Brain pericyte (primary cell): ENCODE results near the gene CCDC78.

ENCODE experiments used
- DNase-seq: peaks from one replicate; pipeline ENCODE4 v3.0.0-alpha.2; 2012; ENCODE audit warnings: low read depth, low spot score

The CCDC78 gene

DNA sequence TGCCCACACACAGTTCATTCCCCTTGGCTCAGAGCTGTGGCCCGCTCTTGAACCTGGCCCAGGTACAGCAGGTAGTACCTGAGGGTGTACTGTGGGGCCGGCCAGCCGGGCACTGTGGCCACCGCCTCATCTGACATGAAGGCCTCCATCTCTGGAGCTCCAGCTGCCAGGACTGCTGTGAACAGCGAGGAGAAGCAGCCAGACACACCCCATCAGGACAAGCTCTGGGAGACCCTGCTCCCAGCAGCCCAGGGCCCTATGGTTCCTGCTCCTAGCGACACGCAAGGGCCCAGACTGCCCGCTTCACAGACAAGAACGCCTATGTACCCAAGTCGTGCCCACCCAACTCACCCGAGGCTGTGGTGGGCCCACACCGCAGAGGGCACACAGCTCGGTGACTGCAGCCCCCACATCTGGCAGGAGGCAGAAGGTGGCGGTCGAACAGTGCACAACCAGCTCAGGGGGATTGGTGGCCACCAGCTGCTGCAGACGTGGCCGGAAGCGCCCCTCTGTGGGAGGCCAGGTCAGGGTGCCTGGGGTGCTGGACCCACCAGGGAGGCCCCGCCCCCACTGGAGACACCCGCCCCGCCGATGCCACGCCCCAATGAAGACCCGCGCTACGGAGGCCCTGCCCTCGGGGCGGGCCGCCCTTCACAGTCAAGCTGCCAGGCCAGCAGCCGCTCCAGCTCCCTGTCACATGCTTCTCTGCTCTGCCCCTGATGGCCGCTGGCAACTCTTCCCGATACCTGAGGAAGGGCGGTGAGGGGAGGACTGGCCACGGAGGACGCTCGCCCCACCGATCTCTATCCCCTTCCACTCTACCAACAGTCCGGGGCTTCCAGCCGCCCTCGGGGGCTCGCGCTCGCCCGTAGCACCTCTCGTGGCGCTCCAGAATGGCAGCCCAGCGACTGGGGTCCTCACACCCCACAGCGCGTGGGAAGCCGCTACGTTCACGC is 47.1 kb downstream of the CCDC78 start:
- no peak for DNase-seq

DNA sequence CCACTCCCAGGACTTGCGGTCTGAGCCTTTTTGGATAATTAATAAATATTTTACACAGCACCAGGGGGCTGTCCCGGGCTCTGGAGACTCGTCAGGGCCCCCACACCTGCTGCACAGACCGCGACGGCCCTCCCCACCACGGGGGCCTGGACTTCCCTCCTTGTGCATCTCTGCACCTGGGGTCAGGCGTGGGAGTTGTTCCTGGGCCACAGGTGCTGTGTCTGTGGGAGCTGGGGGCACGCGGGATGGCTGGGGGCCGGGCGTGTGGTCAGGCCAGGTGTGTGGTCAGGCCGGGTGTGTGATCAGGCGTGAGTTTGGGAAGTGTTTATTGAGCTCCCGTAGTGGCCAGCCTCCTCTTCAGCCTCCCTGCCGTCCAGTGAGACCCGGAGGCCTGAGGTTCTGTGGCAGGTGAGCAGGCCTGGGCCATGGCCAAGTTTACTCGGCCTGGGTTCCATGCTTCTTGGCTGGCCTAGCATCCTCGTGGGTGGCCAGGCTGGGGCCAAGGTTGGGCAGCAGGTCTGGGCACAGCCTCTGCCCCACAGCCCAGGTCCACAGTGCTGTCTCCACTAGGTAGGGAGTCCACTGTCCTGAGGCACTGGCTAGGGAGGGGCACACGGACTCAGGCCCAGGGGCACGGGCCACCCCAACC is 47.9 kb downstream of the CCDC78 start:
- no peak for DNase-seq

DNA sequence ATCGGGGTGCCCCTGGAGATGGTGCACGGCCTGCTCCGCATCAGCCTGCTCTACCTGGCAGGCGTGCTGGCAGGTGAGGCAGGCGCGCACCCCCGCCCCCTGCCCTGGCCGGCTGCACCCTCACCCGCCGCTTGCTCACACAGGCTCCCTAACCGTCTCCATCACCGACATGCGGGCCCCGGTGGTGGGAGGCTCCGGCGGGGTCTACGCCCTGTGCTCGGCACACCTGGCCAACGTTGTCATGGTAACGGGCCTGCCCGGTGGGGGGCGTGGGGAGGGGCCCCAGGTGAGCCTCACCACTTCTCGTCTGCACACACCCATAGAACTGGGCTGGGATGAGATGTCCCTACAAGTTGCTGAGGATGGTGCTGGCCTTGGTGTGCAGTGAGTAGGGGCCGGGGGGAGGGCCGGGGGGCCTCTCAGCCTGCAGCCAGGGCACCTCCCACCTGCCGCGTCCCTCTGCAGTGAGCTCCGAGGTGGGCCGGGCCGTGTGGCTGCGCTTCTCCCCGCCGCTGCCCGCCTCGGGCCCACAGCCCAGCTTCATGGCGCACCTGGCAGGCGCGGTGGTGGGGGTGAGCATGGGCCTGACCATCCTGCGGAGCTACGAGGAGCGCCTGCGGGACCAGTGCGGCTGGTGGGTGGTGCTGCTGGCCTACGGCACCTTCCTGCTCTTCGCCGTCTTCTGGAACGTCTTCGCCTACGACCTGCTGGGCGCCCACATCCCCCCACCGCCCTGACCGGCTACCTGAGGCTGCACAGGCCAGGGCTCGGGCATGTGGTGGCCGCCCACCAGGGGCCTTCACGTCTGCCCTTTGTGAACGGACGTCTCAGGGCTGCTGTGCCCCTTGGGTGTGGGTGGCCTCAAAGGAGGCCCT is 48.7 kb downstream of the CCDC78 start:
- DNase-seq: no peak

DNA sequence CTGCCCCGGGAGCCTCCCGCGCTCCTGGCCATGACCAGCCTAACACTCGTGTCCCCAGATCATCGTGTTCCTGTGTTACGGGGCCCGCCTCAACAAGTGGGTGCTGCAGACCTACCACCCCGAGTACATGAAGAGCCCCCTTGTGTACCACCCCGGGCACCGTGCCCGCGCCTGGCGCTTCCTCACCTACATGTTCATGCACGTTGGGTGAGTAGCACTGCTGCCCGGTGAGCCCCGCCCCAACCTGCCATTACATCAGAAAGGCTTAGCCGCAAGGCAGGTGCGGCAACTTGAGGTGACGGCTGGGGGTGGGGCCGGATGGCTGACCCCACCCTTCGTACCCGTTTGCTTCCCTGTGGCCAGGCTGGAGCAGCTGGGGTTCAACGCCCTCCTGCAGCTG is 49.3 kb downstream of the CCDC78 start:
- no peak for DNase-seq

DNA sequence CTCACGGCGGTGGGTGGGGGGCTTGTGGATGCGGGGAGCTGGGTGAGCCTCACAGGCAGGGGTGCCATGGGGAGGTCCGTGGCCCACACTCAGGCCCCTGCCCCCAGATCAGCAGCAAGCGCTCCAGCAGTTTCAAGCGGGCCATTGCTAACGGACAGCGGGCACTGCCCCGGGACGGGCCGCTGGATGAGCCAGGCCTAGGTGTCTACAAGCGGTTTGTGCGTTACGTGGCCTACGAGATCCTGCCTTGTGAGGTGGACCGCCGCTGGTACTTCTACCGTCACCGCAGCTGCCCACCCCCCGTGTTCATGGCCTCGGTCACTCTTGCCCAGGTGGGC is 49.7 kb downstream of the CCDC78 start:
- DNase-seq: no peak

DNA sequence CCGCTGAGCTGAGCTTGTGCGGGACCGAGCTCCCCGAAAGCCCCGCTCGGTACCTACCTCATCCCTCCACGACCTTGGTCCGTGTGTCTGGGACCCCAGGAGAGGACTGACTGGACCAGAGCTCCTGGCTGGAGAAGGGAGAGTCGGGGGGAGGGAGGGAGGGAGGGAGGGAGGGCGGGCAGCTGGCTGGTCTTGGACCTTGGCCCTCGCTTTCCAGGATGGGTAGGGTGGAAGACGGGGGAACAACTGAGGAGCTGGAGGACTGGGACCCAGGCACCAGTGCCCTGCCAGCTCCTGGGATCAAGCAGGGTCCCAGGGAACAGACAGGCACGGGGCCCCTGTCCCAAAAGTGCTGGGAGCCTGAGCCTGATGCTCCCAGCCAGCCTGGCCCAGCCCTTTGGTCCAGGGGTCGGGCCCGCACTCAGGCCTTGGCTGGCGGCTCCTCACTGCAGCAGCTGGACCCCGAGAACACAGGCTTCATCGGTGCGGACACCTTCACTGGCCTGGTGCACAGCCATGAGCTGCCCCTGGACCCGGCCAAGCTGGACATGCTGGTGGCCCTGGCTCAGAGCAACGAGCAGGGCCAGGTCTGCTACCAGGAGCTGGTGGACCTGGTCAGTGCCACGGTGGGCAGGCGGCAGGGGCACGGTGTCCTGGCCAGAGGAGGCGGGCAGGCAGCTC is 50.2 kb downstream of the CCDC78 start:
- no peak for DNase-seq

DNA sequence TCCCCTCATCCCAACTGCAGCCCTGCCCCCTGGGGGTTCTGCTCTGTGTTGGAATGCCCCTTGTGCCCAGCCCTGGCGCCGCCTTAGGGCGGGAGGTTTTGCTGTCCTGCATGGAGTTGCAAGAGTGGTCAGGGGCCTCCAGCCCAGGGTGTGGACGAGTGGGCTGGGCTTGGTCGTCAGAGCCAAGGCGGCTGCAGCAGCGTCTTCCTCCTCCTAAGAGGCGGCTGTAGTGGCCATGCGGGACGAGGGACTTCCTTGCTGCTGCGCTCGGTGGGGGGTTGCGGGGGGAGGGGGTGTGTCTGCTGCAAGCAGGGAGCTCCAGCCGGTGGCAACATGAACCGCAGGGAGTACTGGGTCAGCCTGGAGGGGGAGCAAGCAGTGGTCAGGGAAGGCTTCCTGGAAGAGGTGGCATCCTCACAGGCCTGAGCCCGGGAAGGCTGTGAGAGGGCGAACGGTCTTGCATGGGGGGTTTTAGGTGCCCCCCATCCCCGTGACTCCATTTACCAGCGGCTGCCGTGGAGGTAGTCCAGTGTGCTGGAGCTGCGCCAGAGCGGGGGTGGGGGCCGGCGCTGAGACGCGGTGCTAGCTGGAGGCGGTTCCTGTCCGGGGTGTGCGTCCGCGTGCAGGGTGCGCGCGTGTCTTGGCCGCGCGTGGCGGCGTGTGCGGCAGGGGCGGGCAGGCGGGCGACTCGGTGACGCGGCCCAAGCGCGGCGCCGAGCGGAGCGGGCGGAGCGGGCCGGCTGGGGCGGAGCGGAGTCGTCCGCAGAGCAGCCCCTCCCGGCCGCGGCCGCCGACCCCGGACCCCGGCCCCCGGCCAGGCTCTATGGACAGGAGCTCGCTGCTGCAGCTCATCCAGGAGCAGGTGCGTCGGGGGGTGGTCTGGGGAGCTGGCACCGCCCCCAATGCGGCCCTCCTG is 51.0 kb downstream of the CCDC78 start, which contains the start of gene RHBDL1:
Gene RHBDL1, plus strand, starts transcription at position 704 of the 916 bp plus-strand sequence. Its CDS starts 120 bp downstream, at position 824.
- no peak for DNase-seq

DNA sequence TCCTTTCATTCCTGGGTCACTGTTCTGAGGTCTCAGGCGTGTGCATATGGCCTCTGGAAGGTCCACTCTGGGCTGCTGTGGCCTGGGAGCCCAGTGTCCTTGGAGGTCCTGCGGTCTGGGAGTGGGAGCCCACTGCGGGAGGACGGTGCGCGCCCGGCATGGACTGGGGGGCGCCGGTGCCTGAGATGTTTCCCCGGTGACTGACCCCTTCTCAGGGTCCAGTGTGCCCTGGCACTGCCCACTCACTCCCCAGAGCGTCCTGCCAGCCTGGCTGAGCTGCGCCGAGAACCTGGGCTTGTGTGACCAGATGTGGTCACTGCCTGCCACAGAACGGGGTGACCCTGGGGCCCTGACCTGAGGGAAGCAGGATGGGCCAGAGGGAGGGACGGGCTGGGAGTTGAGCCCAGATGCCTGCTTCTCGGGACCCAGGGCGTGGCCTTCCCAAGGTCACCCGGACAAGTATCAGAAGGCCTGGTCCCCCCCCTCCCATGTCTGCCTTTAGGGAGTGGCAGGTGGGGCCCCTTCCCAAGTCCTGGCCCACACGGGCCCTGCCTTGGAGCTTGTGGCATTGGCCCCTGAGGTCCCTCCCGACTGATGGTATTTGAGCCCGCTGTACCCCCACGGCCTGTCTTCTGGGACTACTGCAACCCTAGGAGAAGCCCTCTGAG is 51.9 kb downstream of the CCDC78 start:
- DNase-seq: no peak

DNA sequence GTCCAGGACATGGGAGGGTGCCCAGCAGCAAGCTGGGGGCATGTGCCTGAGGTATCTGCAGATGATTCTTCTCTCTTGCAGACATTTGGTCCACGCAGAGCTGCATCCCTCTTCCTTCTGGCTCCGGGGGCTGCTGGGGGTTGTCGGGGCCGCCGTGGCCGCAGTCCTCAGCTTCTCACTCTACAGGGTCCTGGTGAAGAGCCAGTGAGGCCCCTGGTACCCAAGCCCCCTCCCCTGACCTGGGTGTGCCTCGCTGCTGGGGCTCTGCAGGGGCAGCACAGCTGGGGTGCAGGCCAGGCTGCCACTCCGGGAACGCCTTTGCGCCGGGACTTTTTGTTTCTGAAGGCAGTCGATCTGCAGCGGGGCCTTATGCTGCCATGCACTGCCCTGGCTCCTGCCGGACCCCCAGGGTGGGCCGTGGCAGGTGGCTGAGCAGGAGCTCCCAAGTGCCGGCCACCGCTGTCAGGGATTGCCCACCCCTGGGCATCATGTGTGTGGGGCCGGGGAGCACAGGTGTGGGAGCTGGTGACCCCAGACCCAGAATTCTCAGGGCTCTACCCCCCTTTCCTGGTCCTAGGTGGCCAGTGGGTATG is 52.7 kb downstream of the CCDC78 start:
- no peak for DNase-seq

DNA sequence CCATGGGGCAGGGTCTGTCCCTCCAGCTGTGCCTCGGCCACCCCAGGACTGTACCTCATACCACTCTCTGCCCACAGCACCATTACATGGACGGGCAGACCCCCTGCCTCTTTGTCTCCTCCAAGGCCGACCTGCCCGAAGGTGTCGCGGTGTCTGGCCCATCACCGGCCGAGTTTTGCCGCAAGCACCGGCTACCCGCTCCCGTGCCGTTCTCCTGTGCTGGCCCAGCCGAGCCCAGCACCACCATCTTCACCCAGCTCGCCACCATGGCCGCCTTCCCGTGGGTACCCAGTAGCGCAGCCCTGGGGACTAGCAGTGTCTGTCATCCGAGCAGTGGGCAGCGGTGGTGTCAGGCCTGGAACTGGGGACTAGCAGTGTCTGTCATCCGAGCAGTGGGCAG is 53.4 kb downstream of the CCDC78 start:
- no peak for DNase-seq
